Osteoblast (primary cell): ENCODE measurements around the gene STARD3. TPM values are rescaled to one million over a fixed set of nuclear protein-coding genes. Genes with fewer than 3 reads are reported as not detected.
A peak's percentile ranks its signal among the peaks of the same experiment; 100 is the strongest.

Experiments
- DNase-seq: peaks from one replicate; pipeline ENCODE4 v3.0.0; 2011; ENCODE audit warnings: low spot score, mixed read lengths; ENCODE audit not compliant: insufficient read length; ENCODE audit errors: missing footprints
- H2AFZ ChIP-seq: 2 replicates; pipeline ENCODE4 v1.6.0; 2011; ENCODE audit warnings: mild to moderate bottlenecking, low read length
- H3K27ac ChIP-seq: 2 replicates; pipeline ENCODE4 v1.5.1; 2011; ENCODE audit warnings: mild to moderate bottlenecking, low read depth, low read length, moderate library complexity
- H3K27me3 ChIP-seq: 2 replicates; pipeline ENCODE4 v1.6.0; 2012; ENCODE audit warnings: mild to moderate bottlenecking, control low read depth, inconsistent platforms, low read length, moderate library complexity; ENCODE audit not compliant: insufficient read depth
- H3K36me3 ChIP-seq: 2 replicates; pipeline ENCODE4 v1.5.1; 2011; ENCODE audit warnings: mild to moderate bottlenecking, low read length, control low read depth, moderate library complexity; ENCODE audit not compliant: insufficient read depth
- H3K4me1 ChIP-seq: 2 replicates; pipeline ENCODE4 v1.5.1; 2011; ENCODE audit warnings: mild to moderate bottlenecking, low read length, control low read depth, moderate library complexity; ENCODE audit not compliant: insufficient read depth
- H3K4me2 ChIP-seq: 2 replicates; pipeline ENCODE4 v1.6.0; 2011; ENCODE audit warnings: mild to moderate bottlenecking, low read length; ENCODE audit not compliant: insufficient read depth
- H3K4me3 ChIP-seq: fragments of 200-600 bp; sonication (generic); 3 replicates; pipeline ENCODE4 v1.5.1; 2012; ENCODE audit warnings: mild to moderate bottlenecking, low read length, inconsistent platforms; ENCODE audit not compliant: insufficient read depth
- H3K79me2 ChIP-seq: 2 replicates; pipeline ENCODE4 v1.6.0; 2012; ENCODE audit warnings: mild to moderate bottlenecking, low read length, control low read depth, inconsistent platforms; ENCODE audit not compliant: insufficient read depth
- H3K9me3 ChIP-seq: 2 replicates; pipeline ENCODE4 v1.5.1; 2011; ENCODE audit warnings: low read depth, low read length, control low read depth
- H4K20me1 ChIP-seq: 2 replicates; pipeline ENCODE4 v1.6.0; 2012; ENCODE audit warnings: mild to moderate bottlenecking, low read length, control low read depth; ENCODE audit not compliant: insufficient read depth
- CTCF ChIP-seq: IDR thresholded peaks from 2 replicates; pipeline ENCODE4 v1.5.1; 2011; ENCODE audit warnings: mild to moderate bottlenecking, low read depth, low read length, moderate library complexity; ENCODE audit errors: extremely low read depth
- total RNA-seq: library from RNA; depleted of rRNA; stranded (reverse); fragments of >200 nt; gene quantifications from 2 replicates; pipeline ENCODE4 v1.2.3, GENCODE V29; 2012

STARD3 gene
- total RNA-seq, 1 donor: 35.8 TPM

DNA sequence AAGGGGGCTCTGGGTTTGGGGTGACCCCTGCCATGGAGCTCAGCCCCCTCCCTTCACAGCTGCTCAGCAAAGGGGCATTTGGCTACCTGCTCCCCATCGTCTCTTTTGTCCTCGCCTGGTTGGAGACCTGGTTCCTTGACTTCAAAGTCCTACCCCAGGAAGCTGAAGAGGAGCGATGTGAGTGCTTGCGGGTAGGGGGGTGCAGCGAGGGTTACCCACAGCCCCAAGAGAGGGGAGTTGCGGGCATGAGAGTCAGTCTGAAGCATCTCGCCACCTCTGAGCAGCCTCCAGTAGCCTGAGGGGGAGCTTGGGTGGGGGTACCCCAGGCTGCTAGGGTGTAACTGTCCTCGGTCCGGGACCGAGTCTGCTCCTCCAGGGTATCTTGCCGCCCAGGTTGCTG, 21.4 kb downstream of the STARD3 start:
- peaks cover 3% of the 10 kb centered on the region for H3K79me2 ChIP-seq
- DNase-seq: no peak
- H4K20me1 ChIP-seq: peaks cover 22% of the 10 kb centered on the region
- H3K27ac ChIP-seq: no peak overlapping the region
- no peak overlapping the region for H2AFZ ChIP-seq
- TF ChIP-seq CTCF: no peak
- peaks cover 4% of the 10 kb centered on the region for H3K36me3 ChIP-seq
- H3K4me1 ChIP-seq: no peaks in the 10 kb centered on the region
- H3K27me3 ChIP-seq: no peaks in the 10 kb centered on the region
- no peak overlapping the region for H3K4me3 ChIP-seq
- no peak overlapping the region for H3K4me2 ChIP-seq
- H3K9me3 ChIP-seq: no peaks in the 10 kb centered on the region

DNA sequence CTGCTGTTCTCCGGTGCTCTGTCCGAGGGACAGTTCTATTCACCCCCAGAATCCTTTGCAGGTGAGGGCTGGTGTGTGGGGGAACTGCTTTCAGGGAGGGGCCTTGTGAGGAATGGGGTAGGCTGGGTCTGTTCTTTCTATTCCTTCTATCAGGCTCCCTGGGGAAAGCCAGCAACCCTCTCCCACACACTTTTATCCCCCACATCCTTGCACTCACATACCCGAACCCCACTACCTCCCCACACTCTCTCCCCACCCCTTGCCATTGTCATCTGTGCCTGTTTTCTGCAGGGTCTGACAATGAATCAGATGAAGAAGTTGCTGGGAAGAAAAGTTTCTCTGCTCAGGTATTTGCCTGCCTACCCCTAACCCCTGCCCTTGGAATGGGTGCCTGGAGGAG, 21.8 kb downstream of the STARD3 start:
- H3K79me2 ChIP-seq: no peaks in the 10 kb centered on the region
- H3K27ac ChIP-seq: no peak overlapping the region
- no peaks in the 10 kb centered on the region for H3K27me3 ChIP-seq
- peaks cover 4% of the 10 kb centered on the region for H3K36me3 ChIP-seq
- no peaks in the 10 kb centered on the region for H3K9me3 ChIP-seq
- H2AFZ ChIP-seq: no peak overlapping the region
- peaks cover 20% of the 10 kb centered on the region for H4K20me1 ChIP-seq
- no peak overlapping the region for H3K4me2 ChIP-seq
- no peaks in the 10 kb centered on the region for H3K4me1 ChIP-seq
- DNase-seq: no peak
- H3K4me3 ChIP-seq: no peak overlapping the region
- TF ChIP-seq CTCF: no peak

GRCh38 chr17:39659279-39660010, 22.5 kb downstream of the STARD3 start:
- no peaks in the 10 kb centered on the region for H3K79me2 ChIP-seq
- H3K4me2 ChIP-seq: no peak overlapping the region
- H3K27me3 ChIP-seq: no peaks in the 10 kb centered on the region
- no peaks in the 10 kb centered on the region for H3K9me3 ChIP-seq
- peaks cover 14% of the 10 kb centered on the region for H4K20me1 ChIP-seq
- H3K4me3 ChIP-seq: no peak overlapping the region
- no peaks in the 10 kb centered on the region for H3K4me1 ChIP-seq
- no peak overlapping the region for H2AFZ ChIP-seq
- peak; percentile 63 for DNase-seq
- H3K36me3 ChIP-seq: peaks cover 4% of the 10 kb centered on the region
- TF ChIP-seq CTCF: no peak
- no peak overlapping the region for H3K27ac ChIP-seq

- Histone ChIP-seq H4K20me1 (peaks cover 10% of the 10 kb centered on the region), H3K36me3 (peaks cover 4% of the 10 kb centered on the region), H2AFZ (no peak overlapping the region), H3K27ac (no peak overlapping the region), H3K9me3 (no peaks in the 10 kb centered on the region), H3K4me3 (no peak overlapping the region), H3K4me2 (no peak overlapping the region), H3K79me2 (no peaks in the 10 kb centered on the region), H3K4me1 (no peaks in the 10 kb centered on the region), H3K27me3 (peaks cover 4% of the 10 kb centered on the region)
- TF ChIP-seq CTCF: no peak
- DNase-seq: peak; percentile 65
Measured at GRCh38 chr17:39660011-39660360, 23.0 kb downstream of the STARD3 start.
